HepG2 (cell line): Measurements from ENCODE around the gene NUDT17. TPM values are rescaled to one million over a fixed set of nuclear protein-coding genes. Genes with fewer than 3 reads are reported as not detected.

Source experiments
- BCL3 ChIP-seq: sonication (generic); formaldehyde crosslinking; IDR thresholded peaks from 2 replicates; pipeline ENCODE4 v1.5.1; 2020; ENCODE audit warnings: mild to moderate bottlenecking, missing genetic modification reagents, moderate library complexity
- CBX5 ChIP-seq: sonication (generic); formaldehyde crosslinking; IDR thresholded peaks from 2 replicates; pipeline ENCODE4 v1.4.0; 2020; ENCODE audit warnings: missing genetic modification reagents, borderline replicate concordance
- CCAR2 ChIP-seq: fragments of 200-400 bp; formaldehyde crosslinking; optimal IDR thresholded peaks from 2 replicates; pipeline ENCODE3; 2018; ENCODE audit warnings: low read depth, mild to moderate bottlenecking, low read length, moderate library complexity
- GABPB1 ChIP-seq: IDR thresholded peaks from 2 replicates; pipeline ENCODE4 v1.6.1; 2016; ENCODE audit warnings: mild to moderate bottlenecking, missing genetic modification reagents, moderate library complexity, missing compliant biosample characterization
- HDAC6 ChIP-seq: fragments of 200-600 bp; sonication (generic); IDR thresholded peaks from 2 replicates; pipeline ENCODE4 v1.7.0; 2017; ENCODE audit warnings: mild to moderate bottlenecking, antibody characterized with exemption, low read length, low read depth
- IKZF5 ChIP-seq: IDR thresholded peaks from 2 replicates; pipeline ENCODE4 v1.6.1; 2018; ENCODE audit warnings: missing genetic modification reagents, mild to moderate bottlenecking, missing compliant biosample characterization
- KAT8 ChIP-seq: IDR thresholded peaks from 2 replicates; pipeline ENCODE4 v1.6.1; 2016; ENCODE audit warnings: missing genetic modification reagents, missing compliant biosample characterization
- MAFK ChIP-seq, 2 experiments: IDR thresholded peaks in 1 of 2; conservative IDR thresholded peaks in 1 of 2; 2 replicates each; pipeline ENCODE4 v1.6.1; 2011; ENCODE audit warnings: improper control_type of control experiment in 2 of 2, low read length in 2 of 2
- MXD1 ChIP-seq: sonication (generic); formaldehyde crosslinking; IDR thresholded peaks from 2 replicates; pipeline ENCODE4 v1.4.0; 2020; ENCODE audit warnings: mild to moderate bottlenecking, missing genetic modification reagents
- NFRKB ChIP-seq: fragments of 450-650 bp; IDR thresholded peaks from 2 replicates; pipeline ENCODE4 v1.6.1; 2017
- NR2F6 ChIP-seq, 2 experiments: IDR thresholded peaks; 2 replicates each; pipeline ENCODE4 v1.6.1; 2016; ENCODE audit warnings: antibody characterized with exemption in 1 of 2, mild to moderate bottlenecking in 1 of 2
- PATZ1 ChIP-seq: sonication (generic); formaldehyde crosslinking; IDR thresholded peaks from 2 replicates; pipeline ENCODE4 v1.4.0; 2020; ENCODE audit warnings: missing genetic modification reagents
- POGZ ChIP-seq: sonication (generic); formaldehyde crosslinking; IDR thresholded peaks from 2 replicates; pipeline ENCODE4 v1.4.0; 2020; ENCODE audit warnings: mild to moderate bottlenecking, missing genetic modification reagents
- RNF219 ChIP-seq: sonication (generic); formaldehyde crosslinking; IDR thresholded peaks from 2 replicates; pipeline ENCODE4 v1.5.0; 2020; ENCODE audit warnings: mild to moderate bottlenecking, missing genetic modification reagents
- SAFB2 ChIP-seq: sonication (generic); formaldehyde crosslinking; IDR thresholded peaks from 2 replicates; pipeline ENCODE4 v1.5.1; 2020; ENCODE audit warnings: missing genetic modification reagents, low read depth, mild to moderate bottlenecking, borderline replicate concordance
- WIZ ChIP-seq: sonication (generic); formaldehyde crosslinking; IDR thresholded peaks from 2 replicates; pipeline ENCODE4 v1.5.1; 2020; ENCODE audit warnings: mild to moderate bottlenecking, missing genetic modification reagents
- ZFYVE20 ChIP-seq: sonication (generic); formaldehyde crosslinking; IDR thresholded peaks from 2 replicates; pipeline ENCODE4 v1.8.0; 2023; ENCODE audit warnings: low read depth, mild to moderate bottlenecking, moderate library complexity, missing genetic modification reagents, borderline replicate concordance
- ZNF292 ChIP-seq: sonication (generic); formaldehyde crosslinking; IDR thresholded peaks from 2 replicates; pipeline ENCODE4 v1.8.1; 2022; ENCODE audit warnings: mild to moderate bottlenecking, low read depth, missing genetic modification reagents, borderline replicate concordance
- ZNF33A ChIP-seq: sonication (generic); formaldehyde crosslinking; IDR thresholded peaks from 2 replicates; pipeline ENCODE4 v1.5.1; 2020; ENCODE audit warnings: missing genetic modification reagents, mild to moderate bottlenecking, moderate library complexity, borderline replicate concordance
- ZNF597 ChIP-seq: sonication (generic); formaldehyde crosslinking; IDR thresholded peaks from 2 replicates; pipeline ENCODE4 v1.5.0; 2020; ENCODE audit warnings: missing genetic modification reagents
- polyA plus RNA-seq, 8 experiments: library from polyadenylated mRNA; depleted of rRNA in 3 of 8; stranded (reverse) in 7 of 8; unstranded in 1 of 8; fragments of >200 nt; fragmentation: Illumina TruSeq in 4 of 8; extraction: Trizol in 4 of 8; gene quantifications; 2 replicates each; pipeline versions ENCODE4 v1.2.1 to v1.2.3, GENCODE V29; 2011 to 2016; ENCODE audit warnings: low read depth in 4 of 8, missing spikeins in 1 of 8, mixed read lengths in 1 of 8; ENCODE audit not compliant: insufficient read depth in 1 of 8
- total RNA-seq, 5 experiments: library from RNA; depleted of rRNA; stranded (reverse); fragments of >200 nt; fragmentation: Illumina TruSeq; extraction: Trizol; gene quantifications; 2 replicates each; pipeline ENCODE4 v1.2.3, GENCODE V29; 2016; ENCODE audit warnings: low read depth in 1 of 5

The NUDT17 gene
- total and polyA plus RNA-seq, 2 of the 13 experiments (the other 11 are each of a cell fraction or from before 2014, with no cell fraction given), result 2.6 to 5.8 TPM

- peak; percentile 19; the same call in 1 of the 2 replicates for TF ChIP-seq IKZF5 (CRISPR knock-in tag)
- peak; percentile 67; the same call in 1 of the 2 replicates for TF ChIP-seq KAT8 (CRISPR knock-in tag)
- TF ChIP-seq MXD1, result peak; percentile 45; the same call in 1 of the 2 replicates
- TF ChIP-seq MAFK (conservative IDR thresholded peaks at IDR 0.05 in 1 of 2, IDR thresholded peaks at IDR 0.05 in 1 of 2; ENCODE audit: low read length in 2 of 2), result no peak
- TF ChIP-seq SAFB2 (CRISPR knock-in tag), result no peak; the same call in 1 of the 2 replicates
- no peak for TF ChIP-seq CCAR2
- TF ChIP-seq HDAC6, result no peak
- TF ChIP-seq GABPB1 (CRISPR knock-in tag), result peak; percentile 64; the same call in 1 of the 2 replicates
- TF ChIP-seq NR2F6 (IDR thresholded peaks at IDR 0.05), result no peak
- TF ChIP-seq NR2F6 (CRISPR knock-in tag; IDR thresholded peaks at IDR 0.05), result peak; percentile 16; the same call in 1 of the 2 replicates
- no peak for TF ChIP-seq ZFYVE20 (CRISPR knock-in tag)
- TF ChIP-seq ZNF597, result no peak
- 0 out of 2 replicates have a peak, but pooled peaks have one; percentile 72 for TF ChIP-seq WIZ (CRISPR knock-in tag)
- no peak for TF ChIP-seq RNF219 (CRISPR knock-in tag)
- no peak for TF ChIP-seq ZNF33A (CRISPR knock-in tag)
- TF ChIP-seq NFRKB, result no peak
- no peak for TF ChIP-seq CBX5 (CRISPR knock-in tag)
- TF ChIP-seq ZNF292, result peak; percentile 63; the same call in 1 of the 2 replicates
- peak; percentile 20; the same call in 1 of the 2 replicates for TF ChIP-seq BCL3 (CRISPR knock-in tag)
- TF ChIP-seq PATZ1 (CRISPR knock-in tag), result peak; percentile 96
- peak; percentile 63 for TF ChIP-seq POGZ (CRISPR knock-in tag)
Measured at GRCh38 chr1:145858901-145859490, 13.6 kb downstream of the NUDT17 start, which contains the start of gene PIAS3 (continued).
